Tongue (tissue), 2 donors: Measurements from ENCODE around the gene ZP1. TPM values are rescaled to one million over a fixed set of nuclear protein-coding genes. Genes with fewer than 3 reads are reported as not detected.

Source experiments
- DNase-seq: peaks from one replicate; pipeline ENCODE4 v3.0.0-alpha.2; 2015
- total RNA-seq: library from RNA; depleted of rRNA; stranded (reverse); fragments of >200 nt; gene quantifications from one replicate; pipeline ENCODE4 v1.2.3, GENCODE V29; 2014

ZP1 gene
- total RNA-seq, 1 donor from 2014 or later = not detected

DNA sequence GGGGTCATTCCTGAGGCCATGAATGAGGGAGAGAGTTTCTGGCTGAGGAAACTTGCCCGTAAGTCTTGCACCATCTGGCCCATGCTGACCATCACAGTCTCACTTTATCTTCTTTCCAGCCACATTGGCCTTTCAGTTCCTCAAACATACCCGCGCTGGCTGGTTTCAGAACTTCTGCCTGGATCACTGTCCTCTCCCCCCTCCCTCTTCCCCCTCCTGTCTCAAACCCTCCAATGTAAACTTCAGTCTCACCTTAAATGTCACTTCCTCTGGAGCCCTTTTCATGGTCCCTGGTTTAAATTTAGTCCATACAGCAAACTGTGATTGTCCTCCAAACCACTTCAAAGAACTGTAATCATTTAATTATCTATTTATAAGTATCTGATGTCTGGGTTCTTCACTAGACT, 42.9 kb downstream of the ZP1 start:
- no peak for DNase-seq

DNA sequence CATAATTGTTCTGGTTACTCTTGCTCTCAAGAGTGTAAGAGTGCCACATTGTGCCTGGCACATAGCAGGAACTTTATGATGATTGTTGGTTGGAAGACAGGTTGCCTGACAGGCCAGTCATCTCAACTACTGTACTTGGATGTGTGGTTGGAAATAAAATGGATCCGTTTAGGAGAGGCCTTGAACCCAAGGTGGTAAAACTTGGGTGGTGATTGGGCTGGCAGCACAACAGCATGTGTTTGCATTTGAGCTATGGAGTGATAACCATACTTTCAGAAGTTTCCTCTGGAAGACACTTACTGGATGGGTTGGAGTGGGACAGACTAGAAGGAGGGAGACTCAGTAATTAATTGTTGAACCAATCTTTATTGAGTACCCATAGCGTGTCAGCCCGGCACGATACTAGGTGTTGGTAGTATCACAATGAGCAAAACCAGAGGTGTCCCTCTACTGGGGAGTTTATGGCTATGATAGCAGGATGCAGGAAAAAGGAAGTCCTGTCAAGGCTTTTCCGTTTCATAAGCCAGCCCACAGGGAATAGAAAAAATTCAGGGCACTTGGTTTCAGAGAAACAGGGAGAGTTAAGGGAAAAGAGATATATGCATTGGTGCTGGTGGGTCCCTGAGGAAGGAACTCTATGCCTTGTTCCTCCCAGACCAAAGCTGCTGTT, 43.5 kb downstream of the ZP1 start:
- no peak for DNase-seq

DNA sequence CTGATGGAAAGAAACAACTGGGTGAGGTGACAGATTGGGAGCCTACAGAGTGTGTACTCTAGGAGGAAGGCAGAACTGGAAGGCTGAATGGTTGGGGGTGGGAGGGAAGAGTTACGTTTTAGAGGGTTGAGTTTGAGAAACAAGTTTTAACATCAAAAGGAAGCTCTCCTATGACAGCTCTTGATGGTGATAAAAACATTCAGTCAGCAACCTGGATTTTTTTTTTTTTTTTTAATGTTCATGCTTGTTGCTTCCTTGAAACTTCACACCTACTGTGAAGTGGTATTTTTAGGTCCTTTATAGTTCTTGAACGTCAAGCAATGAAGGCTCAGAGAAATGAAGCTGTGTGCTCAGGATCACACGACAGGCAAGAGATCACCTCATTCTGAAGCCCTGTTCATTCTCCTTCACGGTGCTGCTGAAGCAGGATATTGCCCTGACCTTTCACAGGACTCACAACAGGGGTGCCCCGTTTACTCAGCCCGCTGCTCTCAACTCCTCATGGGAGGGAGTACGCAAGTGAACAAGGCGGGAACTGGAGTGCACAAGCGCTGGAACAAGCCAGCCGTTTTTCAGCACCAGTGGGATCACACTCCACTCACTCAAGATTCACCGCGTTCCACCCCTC, 45.0 kb downstream of the ZP1 start:
- no peak for DNase-seq

GRCh38 chr11:60912851-60913528, 45.6 kb downstream of the ZP1 start:
- DNase-seq = no peak

GRCh38 chr11:60913793-60914632, 46.7 kb downstream of the ZP1 start, which contains the start of gene TMEM109:
Gene TMEM109, plus strand, starts transcription at chr11:60914158. Its CDS starts 5,536 bp downstream, at chr11:60919694.
- peak; percentile 97 for DNase-seq

GRCh38 chr11:60914633-60915247, 47.4 kb downstream of the ZP1 start:
- peak; percentile 91 for DNase-seq

- peak; percentile 77 for DNase-seq
Observed at GRCh38 chr11:60915248-60915914, 48.0 kb downstream of the ZP1 start.

DNA sequence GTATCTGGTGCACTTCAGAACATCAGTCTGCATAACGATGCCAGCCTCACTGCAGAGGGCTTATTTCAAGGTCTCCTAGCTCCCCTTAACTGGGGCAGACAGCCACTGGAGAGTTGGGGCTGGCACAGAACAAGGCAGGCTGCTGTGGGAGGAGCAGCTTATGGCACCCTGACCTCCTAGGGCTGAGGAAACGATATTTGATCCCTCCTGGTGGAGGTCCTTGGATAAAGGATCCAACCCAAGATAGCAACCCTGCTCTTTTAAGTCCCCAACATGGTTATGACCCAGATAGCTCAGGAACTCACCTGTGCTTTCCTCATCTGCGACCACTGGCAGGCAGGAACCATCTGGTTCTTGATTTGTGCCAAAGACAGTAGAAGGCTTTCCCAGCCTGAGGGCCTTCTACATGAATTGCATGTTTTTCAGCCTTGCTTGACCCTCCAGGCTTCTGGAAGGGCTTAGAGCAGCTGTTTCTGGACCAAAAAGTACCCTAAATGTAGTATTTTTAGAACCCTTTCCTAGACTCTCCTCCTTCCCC, 49.4 kb downstream of the ZP1 start:
- no peak for DNase-seq

- no peak for DNase-seq
Observed at GRCh38 chr11:60917267-60917666, 49.9 kb downstream of the ZP1 start.

DNA sequence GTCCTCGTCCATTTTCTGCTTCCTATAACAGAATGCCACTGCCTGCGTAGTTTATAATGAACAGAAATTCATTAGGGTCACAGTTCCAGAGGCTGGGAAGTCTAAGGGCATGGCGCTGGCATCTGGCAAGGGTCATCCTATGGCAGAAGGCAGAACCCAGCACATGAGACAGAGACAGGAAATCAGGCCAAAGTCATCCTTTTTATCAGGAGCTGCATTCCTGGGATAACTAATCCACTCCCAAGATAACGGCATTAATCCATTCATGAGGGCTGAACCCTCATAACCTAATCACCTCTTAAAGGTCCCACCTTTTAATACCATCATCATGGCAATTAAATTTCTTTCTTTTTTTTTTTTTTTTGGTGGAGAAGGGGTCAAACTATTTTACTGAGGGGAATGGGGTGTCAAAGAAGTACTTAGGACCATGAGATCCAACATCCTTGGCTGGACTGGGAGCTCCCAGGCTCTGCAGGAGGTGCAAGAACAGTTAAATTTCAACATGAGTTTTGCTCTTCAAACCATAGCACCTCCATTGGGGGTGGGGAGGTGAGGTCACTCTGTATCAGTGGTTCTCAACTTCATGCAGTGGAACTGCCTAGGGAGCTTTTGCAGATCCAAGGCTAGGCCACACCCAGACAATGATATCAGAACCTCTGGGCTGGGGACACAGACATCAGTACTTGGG, 51.1 kb downstream of the ZP1 start:
- no peak for DNase-seq

GRCh38 chr11:60918939-60919265, 51.6 kb downstream of the ZP1 start:
- no peak for DNase-seq

DNA sequence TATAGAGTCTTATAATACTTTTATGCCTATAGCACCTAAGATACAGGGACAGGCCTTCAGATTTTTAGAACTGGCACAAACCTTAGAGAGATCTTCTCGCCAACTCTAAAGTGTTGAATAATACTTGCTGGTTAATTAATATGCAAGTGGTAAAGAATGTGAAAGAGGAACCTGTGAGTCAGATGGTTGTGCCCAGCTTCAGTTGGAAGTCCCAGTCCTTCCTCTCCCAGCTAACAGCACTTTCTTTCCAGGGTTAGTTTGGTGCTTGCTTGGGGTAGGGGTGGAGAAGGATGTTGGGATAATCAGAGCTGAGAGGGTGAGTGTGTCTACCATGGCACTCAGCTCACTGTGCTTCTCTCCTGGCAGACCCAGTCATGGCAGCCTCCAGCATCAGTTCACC, 52.0 kb downstream of the ZP1 start:
- DNase-seq = no peak

DNA sequence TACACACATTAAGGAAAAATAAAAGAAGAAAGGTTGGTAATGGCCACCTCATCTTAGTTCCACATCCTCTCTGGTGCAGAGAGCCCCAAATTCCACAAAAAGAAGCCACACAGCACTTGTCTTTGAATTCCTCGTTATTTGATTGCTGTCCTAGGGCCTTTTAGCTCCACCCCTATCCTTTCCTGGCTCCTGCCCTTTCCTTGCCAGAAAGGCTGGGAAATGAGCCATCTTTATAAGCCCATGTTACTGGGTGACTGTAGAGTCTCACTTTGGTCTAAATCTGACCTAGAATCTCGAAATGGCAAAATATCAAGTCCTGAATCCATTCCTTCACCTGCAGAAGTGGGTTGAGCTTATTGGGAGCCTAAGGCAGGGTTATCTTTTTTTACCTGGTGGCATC, 52.6 kb downstream of the ZP1 start:
- DNase-seq = no peak

- DNase-seq = no peak
Observed at GRCh38 chr11:60921259-60921658, 53.9 kb downstream of the ZP1 start.

DNA sequence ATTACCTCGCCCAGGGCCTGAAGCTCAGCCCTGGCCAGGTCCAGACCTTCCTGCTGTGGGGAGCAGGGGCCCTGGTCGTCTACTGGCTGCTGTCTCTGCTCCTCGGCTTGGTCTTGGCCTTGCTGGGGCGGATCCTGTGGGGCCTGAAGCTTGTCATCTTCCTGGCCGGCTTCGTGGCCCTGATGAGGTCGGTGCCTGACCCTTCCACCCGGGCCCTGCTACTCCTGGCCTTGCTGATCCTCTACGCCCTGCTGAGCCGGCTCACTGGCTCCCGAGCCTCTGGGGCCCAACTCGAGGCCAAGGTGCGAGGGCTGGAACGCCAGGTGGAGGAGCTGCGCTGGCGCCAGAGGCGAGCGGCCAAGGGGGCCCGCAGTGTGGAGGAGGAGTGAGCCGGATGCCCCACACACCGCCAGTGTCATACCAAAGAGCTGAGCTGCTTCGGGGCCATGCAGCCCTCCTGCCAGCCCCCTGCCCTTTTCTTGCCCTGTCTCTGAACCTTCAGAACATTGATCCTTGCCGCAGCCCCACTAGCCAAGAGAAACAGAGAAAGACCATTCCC, 54.5 kb downstream of the ZP1 start:
- DNase-seq = no peak

DNA sequence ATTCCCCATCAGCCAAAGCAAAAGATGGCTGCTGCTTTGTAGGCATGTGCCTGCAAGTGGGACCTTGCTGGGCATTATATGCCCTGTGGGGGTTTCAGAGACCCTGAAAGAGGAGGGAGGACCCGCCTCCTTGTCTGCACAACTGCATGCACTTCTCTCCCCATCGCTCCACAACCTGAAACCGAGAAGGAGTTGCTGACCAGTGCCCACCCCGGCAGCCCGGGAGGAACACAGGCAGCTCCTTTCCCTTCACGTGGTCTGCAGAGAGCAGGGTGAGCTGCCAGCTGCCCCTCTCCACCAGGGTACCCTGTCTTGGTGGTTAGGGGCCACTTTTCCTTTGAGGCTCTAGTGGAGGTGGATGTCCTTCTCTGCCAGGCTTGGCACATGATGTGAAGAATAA, 55.6 kb downstream of the ZP1 start:
- no peak for DNase-seq

DNA sequence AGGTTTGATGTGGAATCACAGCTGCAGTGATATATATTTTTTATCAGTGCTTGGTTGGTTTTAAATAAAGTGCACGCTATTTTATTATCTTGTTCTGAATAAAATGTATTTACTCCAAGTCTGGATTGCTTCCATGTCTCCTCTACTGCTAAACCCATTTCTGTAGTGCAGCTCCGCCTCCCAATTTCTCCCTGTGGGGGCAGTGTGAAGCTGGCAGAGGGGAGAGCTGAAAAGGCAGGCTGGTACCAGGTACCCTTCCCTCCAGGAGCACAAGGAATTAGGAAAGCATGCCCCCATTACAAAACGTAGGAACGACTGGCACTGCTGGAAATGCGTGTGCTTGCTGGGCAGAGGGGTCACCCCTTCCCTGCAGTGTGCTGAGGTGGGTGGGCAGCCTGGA, 56.0 kb downstream of the ZP1 start:
- DNase-seq = no peak

DNA sequence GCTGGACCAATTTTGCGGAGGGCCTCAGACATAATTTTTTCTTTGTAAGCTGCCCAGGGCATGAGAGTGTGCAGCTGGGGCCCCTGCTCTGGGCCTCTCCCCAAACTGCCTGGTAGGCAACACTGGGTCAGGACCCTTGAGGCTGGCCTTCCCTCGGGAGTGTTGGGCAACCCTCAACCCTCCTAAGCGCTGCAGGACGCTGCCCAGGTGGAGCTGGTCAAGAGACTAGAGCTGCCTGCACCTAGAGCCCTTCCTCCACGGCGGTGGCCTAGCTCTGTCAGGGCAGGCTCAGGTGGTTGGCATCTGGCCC, 56.4 kb downstream of the ZP1 start:
- no peak for DNase-seq

DNA sequence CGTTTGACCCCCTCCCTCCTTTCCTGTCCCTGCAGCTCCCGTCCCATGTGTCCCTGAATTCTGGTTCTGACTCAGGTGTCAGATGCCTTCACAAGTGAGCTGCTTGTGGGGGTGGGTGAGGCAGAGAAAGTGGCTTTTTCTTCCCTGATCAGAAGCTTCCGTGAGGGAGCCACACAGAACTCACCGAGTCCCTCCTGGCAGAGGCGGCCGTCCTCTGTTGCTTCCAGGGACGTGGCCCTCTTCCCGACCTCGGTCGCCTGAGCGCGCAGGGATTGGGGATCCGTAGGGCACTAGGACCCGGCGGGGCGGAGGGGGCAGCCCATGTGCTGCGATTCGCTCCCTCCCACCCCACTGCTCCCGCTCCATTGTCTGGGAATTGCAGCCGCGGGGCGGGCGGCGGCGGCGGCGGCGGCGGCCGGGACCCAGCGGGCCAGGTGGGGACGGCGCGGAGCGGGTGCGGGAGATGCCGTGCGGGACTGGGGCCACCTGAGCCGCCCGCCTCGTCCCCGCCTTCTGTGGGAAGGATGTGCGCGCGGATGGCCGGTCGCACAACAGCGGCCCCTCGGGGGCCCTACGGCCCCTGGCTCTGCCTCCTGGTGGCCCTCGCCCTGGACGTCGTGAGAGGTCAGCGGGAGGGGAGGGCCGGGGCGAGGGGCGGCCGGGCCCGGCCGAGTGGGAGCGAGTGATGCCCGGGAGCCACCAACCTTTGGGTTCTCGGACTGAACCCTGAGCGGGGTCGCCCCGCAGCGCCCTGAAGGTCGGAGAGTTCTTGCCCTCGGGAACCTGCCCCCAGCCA, 57.0 kb downstream of the ZP1 start, which contains the start of gene TMEM132A:
Gene TMEM132A, plus strand, starts transcription at position 351 of the 796 bp plus-strand sequence. Its CDS starts 174 bp downstream, at position 525.
- DNase-seq = peak; percentile 89
